HCT116 (cell line): ENCODE data around the gene PLCD4. TPM values are rescaled to one million over a fixed set of nuclear protein-coding genes. Genes with fewer than 3 reads are reported as not detected.

Source experiments
- ATAC-seq: fragments of 200-7000 bp; cut with Tn5 transposase; 2 replicates; pipeline ENCODE4 v1.9.1; 2020; ENCODE audit warnings: mild to moderate bottlenecking, moderate library complexity
- BruUV-seq: library from RNA; stranded (reverse); fragments of 400-500 nt; replicated peaks from 2 replicates; lab custom pipeline; 2021; lab: Mats Ljungman, UMichigan
- CTCF ChIA-PET: fragments of 300-600 bp; sonication (Branson Sonifier 250); formaldehyde crosslinking; loops from one replicate; lab custom pipeline; 2021; ENCODE audit warnings: antibody characterized with exemption; lab: Charles Lee
- POLR2A ChIA-PET: fragments of 300-600, 350-600 bp; sonication (Branson Sonifier 250); formaldehyde crosslinking; loops from one replicate; lab custom pipeline; 2021; ENCODE audit warnings: antibody characterized with exemption; lab: Charles Lee
- RAD21 ChIA-PET, 2 experiments: fragments of 300-600 bp; sonication (Branson Sonifier 250); formaldehyde crosslinking; loops; one replicate each; lab custom pipeline; 2023; ENCODE audit warnings: low total read pairs in 2 of 2; ENCODE audit not compliant: uncharacterized antibody in 2 of 2, unreplicated experiment in 2 of 2, low non-redundant PET in 1 of 2; lab: Charles Lee
- DNase-seq: peaks from one replicate; pipeline ENCODE4 v3.0.0-alpha.2; 2010; ENCODE audit warnings: low read depth, low spot score
- H2AFZ ChIP-seq: fragments of 200-600 bp; shearing (Covaris generic), sonication (generic); 2 replicates; pipeline ENCODE4 v1.6.1; 2017; ENCODE audit warnings: low read depth, mixed run types, mixed read lengths, antibody characterized with exemption, low read length; ENCODE audit not compliant: poor library complexity, severe bottlenecking
- H3K27ac ChIP-seq: 2 replicates; pipeline ENCODE4 v1.5.1; 2012; ENCODE audit warnings: low read depth, low read length
- H3K27me3 ChIP-seq: fragments of 200-600 bp; sonication (generic); 2 replicates; pipeline ENCODE4 v1.6.1; 2016; ENCODE audit warnings: mixed run types, low read length, mixed read lengths; ENCODE audit not compliant: insufficient read depth
- H3K36me3 ChIP-seq, 2 experiments: fragments of 200-500 bp in 1 of 2; fragments of 200-600 bp in 1 of 2; sonication (Bioruptor generic) in 1 of 2; sonication (generic) in 1 of 2; 2 replicates each; pipeline versions ENCODE4 v1.5.1 to v1.6.1; 2014 to 2016; ENCODE audit warnings: low read length in 2 of 2, inconsistent platforms in 1 of 2, mixed read lengths in 1 of 2, mixed run types in 1 of 2; ENCODE audit not compliant: insufficient read depth in 2 of 2, control insufficient read depth in 1 of 2
- H3K4me1 ChIP-seq, 2 experiments: fragments of 200-600 bp in 1 of 2; sonication (generic) in 1 of 2; 2 replicates each; pipeline versions ENCODE4 v1.5.1 to v1.6.1; 2012 to 2017; ENCODE audit warnings: low read length in 2 of 2, inconsistent platforms in 1 of 2, mild to moderate bottlenecking in 1 of 2, mixed read lengths in 1 of 2, mixed run types in 1 of 2, moderate library complexity in 1 of 2; ENCODE audit not compliant: insufficient read depth in 2 of 2, control insufficient read depth in 1 of 2
- H3K4me2 ChIP-seq: fragments of 200-600 bp; sonication (generic); 2 replicates; pipeline ENCODE4 v1.6.1; 2017; ENCODE audit warnings: mixed run types, low read length, mixed read lengths
- H3K4me3 ChIP-seq, 2 experiments: fragments of 200-600 bp in 1 of 2; sonication (generic) in 1 of 2; replicated peaks in 1 of 2; 2 replicates each; pipeline ENCODE4 v1.5.1; 2011 to 2016; ENCODE audit warnings: low read length in 2 of 2, control low read depth in 1 of 2, low read depth in 1 of 2, mild to moderate bottlenecking in 1 of 2, mixed read lengths in 1 of 2, mixed run types in 1 of 2
- H3K79me2 ChIP-seq: fragments of 200-600 bp; sonication (generic); 2 replicates; pipeline ENCODE4 v1.6.1; 2017; ENCODE audit warnings: mild to moderate bottlenecking, mixed run types, low read length, moderate library complexity, mixed read lengths; ENCODE audit not compliant: insufficient read depth
- H3K9ac ChIP-seq: fragments of 200-600 bp; sonication (generic); 2 replicates; pipeline ENCODE4 v1.6.1; 2016; ENCODE audit warnings: low read length, mixed read lengths
- H3K9me2 ChIP-seq: fragments of 200-600 bp; sonication (generic), shearing (Covaris generic); 2 replicates; pipeline ENCODE4 v1.6.1; 2017; ENCODE audit warnings: mixed run types, mild to moderate bottlenecking, moderate library complexity; ENCODE audit not compliant: insufficient read depth
- H3K9me3 ChIP-seq, 2 experiments: fragments of 200-500 bp in 1 of 2; fragments of 200-600 bp in 1 of 2; sonication (Bioruptor generic) in 1 of 2; sonication (generic) in 1 of 2; 2 replicates each; pipeline ENCODE4 v1.6.1; 2014 to 2017; ENCODE audit warnings: low read length in 2 of 2, mixed read lengths in 2 of 2, inconsistent platforms in 1 of 2, low read depth in 1 of 2, mild to moderate bottlenecking in 1 of 2, mixed run types in 1 of 2, moderate library complexity in 1 of 2; ENCODE audit not compliant: control insufficient read depth in 1 of 2, insufficient read depth in 1 of 2
- H4K20me1 ChIP-seq: fragments of 200-600 bp; sonication (generic), shearing (Covaris generic); 2 replicates; pipeline ENCODE4 v1.6.1; 2017; ENCODE audit warnings: mixed run types, mild to moderate bottlenecking, moderate library complexity; ENCODE audit not compliant: insufficient read depth
- CBX3 ChIP-seq: IDR thresholded peaks from 2 replicates; pipeline ENCODE4 v1.6.1; 2012; ENCODE audit warnings: low read depth
- CEBPB ChIP-seq: IDR thresholded peaks from 2 replicates; pipeline ENCODE4 v1.6.1; 2012; ENCODE audit warnings: low read depth
- EGR1 ChIP-seq: IDR thresholded peaks from 2 replicates; pipeline ENCODE4 v1.6.1; 2012; ENCODE audit warnings: low read depth
- ELF1 ChIP-seq: IDR thresholded peaks from 2 replicates; pipeline ENCODE4 v1.6.1; 2012; ENCODE audit warnings: low read depth, borderline replicate concordance
- EZH2phosphoT487 ChIP-seq: fragments of 200-600 bp; IDR thresholded peaks from 2 replicates; pipeline ENCODE4 v1.6.1; 2018; ENCODE audit warnings: antibody characterized with exemption, borderline replicate concordance
- FOSL1 ChIP-seq: IDR thresholded peaks from 2 replicates; pipeline ENCODE4 v1.6.1; 2012; ENCODE audit warnings: low read depth
- JUND ChIP-seq: IDR thresholded peaks from 2 replicates; pipeline ENCODE4 v1.6.1; 2012
- POLR2A ChIP-seq: IDR thresholded peaks from 2 replicates; pipeline ENCODE4 v1.7.0; 2011; ENCODE audit warnings: borderline replicate concordance; ENCODE audit not compliant: insufficient read depth, insufficient read length; ENCODE audit errors: extremely low read depth
- POLR2AphosphoS5 ChIP-seq: IDR thresholded peaks from 2 replicates; pipeline ENCODE4 v1.6.1; 2011; ENCODE audit warnings: mild to moderate bottlenecking, low read depth, low read length, moderate library complexity
- RAD21 ChIP-seq: IDR thresholded peaks from 2 replicates; pipeline ENCODE4 v1.6.1; 2012; ENCODE audit warnings: low read depth, mild to moderate bottlenecking
- SIN3A ChIP-seq: IDR thresholded peaks from 2 replicates; pipeline ENCODE4 v1.6.1; 2012; ENCODE audit warnings: low read depth
- SP1 ChIP-seq: IDR thresholded peaks from 2 replicates; pipeline ENCODE4 v1.6.1; 2012; ENCODE audit warnings: low read depth
- SRF ChIP-seq: IDR thresholded peaks from 2 replicates; pipeline ENCODE4 v1.6.1; 2012; ENCODE audit warnings: low read depth
- YY1 ChIP-seq: IDR thresholded peaks from 2 replicates; pipeline ENCODE4 v1.6.1; 2011; ENCODE audit warnings: low read length, low read depth, moderate library complexity, mild to moderate bottlenecking; ENCODE audit not compliant: insufficient replicate concordance; ENCODE audit errors: extremely low read depth
- ZFX ChIP-seq: fragments of 450-650 bp; IDR thresholded peaks from 2 replicates; pipeline ENCODE4 v1.6.1; 2017
- intact Hi-C: fragments of 100-400 bp; cut with micrococcal nuclease; formaldehyde crosslinking; loops from 2 replicates; pipeline ENCODE4 v1.10.0; 2022
- total RNA-seq: library from RNA; stranded (reverse); gene quantifications from one replicate; pipeline ENCODE4 v1.2.1, GENCODE V29; 2021; ENCODE audit not compliant: unreplicated experiment
- TF ChIP-seq, protein P1 (sequence below): IDR thresholded peaks from 2 replicates; pipeline ENCODE4 v1.6.1; 2012
- TF ChIP-seq, protein P2 (sequence below): IDR thresholded peaks from 2 replicates; pipeline ENCODE4 v1.6.1; 2012
- TF ChIP-seq, protein P3 (sequence below), 3 experiments: fragments of 200-600 bp in 1 of 3; sonication (generic) in 1 of 3; IDR thresholded peaks in 2 of 3; conservative IDR thresholded peaks in 1 of 3; 2 replicates each; pipeline ENCODE4 v1.5.1; 2012 to 2017; ENCODE audit warnings: low read depth in 2 of 3, low read length in 2 of 3, antibody characterized with exemption in 1 of 3, borderline replicate concordance in 1 of 3, control low read depth in 1 of 3, mild to moderate bottlenecking in 1 of 3, mixed read lengths in 1 of 3, mixed run types in 1 of 3, moderate library complexity in 1 of 3; ENCODE audit not compliant: insufficient read depth in 1 of 3
- TF ChIP-seq, protein P4 (sequence below): IDR thresholded peaks from 2 replicates; pipeline ENCODE4 v1.6.1; 2012; ENCODE audit warnings: low read depth

PLCD4 gene
- total RNA-seq, 1 experiment from 2014 or later = 0.64 TPM

DNA sequence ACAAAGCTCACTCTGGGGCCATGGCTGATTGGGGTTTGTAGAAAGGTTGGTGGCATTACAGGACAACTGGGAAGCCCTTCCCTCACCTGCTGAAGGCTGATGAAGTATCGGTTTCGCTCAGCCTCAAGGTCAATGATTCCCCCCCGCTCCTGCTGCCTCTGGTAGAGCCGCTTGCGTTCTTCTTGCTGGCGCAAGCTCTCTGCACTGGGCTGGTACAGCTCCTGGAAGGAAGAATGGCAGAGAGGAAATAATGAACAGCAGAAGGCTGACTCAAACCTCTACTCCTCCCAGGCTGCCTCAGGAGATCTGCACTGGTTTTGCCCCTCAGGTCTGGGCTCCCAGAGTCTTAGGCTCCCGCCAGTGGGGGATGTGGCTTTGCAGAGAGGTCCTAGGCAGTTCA lies 57.0 kb downstream of the PLCD4 start:
- peaks cover 24% of the 10 kb centered on the region; the same call in 1 of the 2 replicates for H3K79me2 ChIP-seq
- ChIA-PET CTCF (no interaction called here), POLR2A (no interaction called here), RAD21 (no interaction called here)
- no peak overlapping the region for H3K4me2 ChIP-seq
- DNase-seq (no peak), ATAC-seq (no peak)
- H2AFZ ChIP-seq = no peak overlapping the region
- no TSS peak for BruUV-seq
- no peaks in the 10 kb centered on the region for H4K20me1 ChIP-seq
- no peak overlapping the region for H3K27ac ChIP-seq
- no peak overlapping the region for H3K9ac ChIP-seq
- no peaks in the 10 kb centered on the region for H3K27me3 ChIP-seq
- H3K4me3 ChIP-seq = no peak overlapping the region
- peaks cover 38 to 52% of the 10 kb centered on the region in 2 experiments for H3K36me3 ChIP-seq
- H3K9me2 ChIP-seq = no peaks in the 10 kb centered on the region
- H3K4me1 ChIP-seq = peaks cover 0 to 9% of the 10 kb centered on the region in 2 experiments; a peak in 2 of 4 replicates
- no peak for TF ChIP-seq CBX3
- TF ChIP-seq ELF1 = no peak
- no peak for TF ChIP-seq EZH2phosphoT487
- TF ChIP-seq JUND = no peak
- TF ChIP-seq, protein P1, sequence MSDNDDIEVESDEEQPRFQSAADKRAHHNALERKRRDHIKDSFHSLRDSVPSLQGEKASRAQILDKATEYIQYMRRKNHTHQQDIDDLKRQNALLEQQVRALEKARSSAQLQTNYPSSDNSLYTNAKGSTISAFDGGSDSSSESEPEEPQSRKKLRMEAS = no peak
- TF ChIP-seq SRF = no peak
- no peak for TF ChIP-seq POLR2AphosphoS5
- TF ChIP-seq YY1 = no peak
- no peak for TF ChIP-seq RAD21
- TF ChIP-seq, protein P2, sequence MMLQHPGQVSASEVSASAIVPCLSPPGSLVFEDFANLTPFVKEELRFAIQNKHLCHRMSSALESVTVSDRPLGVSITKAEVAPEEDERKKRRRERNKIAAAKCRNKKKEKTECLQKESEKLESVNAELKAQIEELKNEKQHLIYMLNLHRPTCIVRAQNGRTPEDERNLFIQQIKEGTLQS = no peak
- no peak for TF ChIP-seq FOSL1
- TF ChIP-seq, protein P3, sequence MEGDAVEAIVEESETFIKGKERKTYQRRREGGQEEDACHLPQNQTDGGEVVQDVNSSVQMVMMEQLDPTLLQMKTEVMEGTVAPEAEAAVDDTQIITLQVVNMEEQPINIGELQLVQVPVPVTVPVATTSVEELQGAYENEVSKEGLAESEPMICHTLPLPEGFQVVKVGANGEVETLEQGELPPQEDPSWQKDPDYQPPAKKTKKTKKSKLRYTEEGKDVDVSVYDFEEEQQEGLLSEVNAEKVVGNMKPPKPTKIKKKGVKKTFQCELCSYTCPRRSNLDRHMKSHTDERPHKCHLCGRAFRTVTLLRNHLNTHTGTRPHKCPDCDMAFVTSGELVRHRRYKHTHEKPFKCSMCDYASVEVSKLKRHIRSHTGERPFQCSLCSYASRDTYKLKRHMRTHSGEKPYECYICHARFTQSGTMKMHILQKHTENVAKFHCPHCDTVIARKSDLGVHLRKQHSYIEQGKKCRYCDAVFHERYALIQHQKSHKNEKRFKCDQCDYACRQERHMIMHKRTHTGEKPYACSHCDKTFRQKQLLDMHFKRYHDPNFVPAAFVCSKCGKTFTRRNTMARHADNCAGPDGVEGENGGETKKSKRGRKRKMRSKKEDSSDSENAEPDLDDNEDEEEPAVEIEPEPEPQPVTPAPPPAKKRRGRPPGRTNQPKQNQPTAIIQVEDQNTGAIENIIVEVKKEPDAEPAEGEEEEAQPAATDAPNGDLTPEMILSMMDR (IDR thresholded peaks at IDR 0.05 in 2 of 3, conservative IDR thresholded peaks at IDR 0.05 in 1 of 3; ENCODE audit: borderline replicate concordance in 1 of 3, insufficient read depth in 1 of 3, low read depth in 2 of 3, low read length in 2 of 3) = no peak
- TF ChIP-seq, protein P4, sequence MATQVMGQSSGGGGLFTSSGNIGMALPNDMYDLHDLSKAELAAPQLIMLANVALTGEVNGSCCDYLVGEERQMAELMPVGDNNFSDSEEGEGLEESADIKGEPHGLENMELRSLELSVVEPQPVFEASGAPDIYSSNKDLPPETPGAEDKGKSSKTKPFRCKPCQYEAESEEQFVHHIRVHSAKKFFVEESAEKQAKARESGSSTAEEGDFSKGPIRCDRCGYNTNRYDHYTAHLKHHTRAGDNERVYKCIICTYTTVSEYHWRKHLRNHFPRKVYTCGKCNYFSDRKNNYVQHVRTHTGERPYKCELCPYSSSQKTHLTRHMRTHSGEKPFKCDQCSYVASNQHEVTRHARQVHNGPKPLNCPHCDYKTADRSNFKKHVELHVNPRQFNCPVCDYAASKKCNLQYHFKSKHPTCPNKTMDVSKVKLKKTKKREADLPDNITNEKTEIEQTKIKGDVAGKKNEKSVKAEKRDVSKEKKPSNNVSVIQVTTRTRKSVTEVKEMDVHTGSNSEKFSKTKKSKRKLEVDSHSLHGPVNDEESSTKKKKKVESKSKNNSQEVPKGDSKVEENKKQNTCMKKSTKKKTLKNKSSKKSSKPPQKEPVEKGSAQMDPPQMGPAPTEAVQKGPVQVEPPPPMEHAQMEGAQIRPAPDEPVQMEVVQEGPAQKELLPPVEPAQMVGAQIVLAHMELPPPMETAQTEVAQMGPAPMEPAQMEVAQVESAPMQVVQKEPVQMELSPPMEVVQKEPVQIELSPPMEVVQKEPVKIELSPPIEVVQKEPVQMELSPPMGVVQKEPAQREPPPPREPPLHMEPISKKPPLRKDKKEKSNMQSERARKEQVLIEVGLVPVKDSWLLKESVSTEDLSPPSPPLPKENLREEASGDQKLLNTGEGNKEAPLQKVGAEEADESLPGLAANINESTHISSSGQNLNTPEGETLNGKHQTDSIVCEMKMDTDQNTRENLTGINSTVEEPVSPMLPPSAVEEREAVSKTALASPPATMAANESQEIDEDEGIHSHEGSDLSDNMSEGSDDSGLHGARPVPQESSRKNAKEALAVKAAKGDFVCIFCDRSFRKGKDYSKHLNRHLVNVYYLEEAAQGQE = no peak
- TF ChIP-seq ZFX = no peak
- no peak for TF ChIP-seq CEBPB
- no peak for TF ChIP-seq POLR2A
- no peak for TF ChIP-seq SP1
- TF ChIP-seq EGR1 = no peak
- no peak for TF ChIP-seq SIN3A
- H3K9me3 ChIP-seq = no peaks in the 10 kb centered on the region
- intact Hi-C loops = no loop called here
